Measurements from ENCODE around the gene SLC44A4. TPM values are rescaled to one million over a fixed set of nuclear protein-coding genes. Genes with fewer than 3 reads are reported as not detected.

The SLC44A4 gene
- total and polyA plus RNA-seq, 4 donors, result 0.13 to 2.4 (median 0.17) TPM; not detected in 1

DNA sequence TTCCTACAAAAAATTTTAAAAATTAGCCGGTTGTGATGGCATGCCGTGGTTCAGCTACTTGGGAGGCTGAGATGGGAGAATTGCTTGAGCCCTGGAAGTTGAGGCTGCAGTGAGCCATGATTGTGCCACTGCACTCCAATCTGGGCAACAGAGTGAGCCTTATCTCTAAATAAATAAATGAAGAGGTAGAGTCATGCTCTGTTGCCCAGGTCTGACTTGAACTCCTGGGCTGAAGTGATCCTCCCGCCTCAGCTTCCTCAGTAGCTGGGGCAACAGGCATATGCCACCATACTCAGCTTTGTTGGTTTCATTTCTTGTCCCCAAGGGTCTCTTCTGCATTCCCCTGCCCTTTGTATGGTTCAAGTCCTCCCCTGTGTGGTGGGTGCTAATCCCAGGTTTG, 34.3 kb downstream of the SLC44A4 start:
- no peak for DNase-seq (ENCODE audit: low spot score)
- Histone ChIP-seq H3K27me3 (ENCODE audit: control insufficient read depth in 4 of 4, insufficient read depth in 4 of 4, low read length in 3 of 4) (no peaks in the 10 kb centered on the region), H3K36me3 (ENCODE audit: control insufficient read depth in 4 of 4, insufficient read depth in 3 of 4, low read depth in 1 of 4, low read length in 3 of 4) (peaks cover 4 to 14% (median 11%) of the 10 kb centered on the region in 4 donors), H3K4me1 (ENCODE audit: control insufficient read depth in 4 of 4, insufficient read depth in 4 of 4, low read length in 3 of 4) (peaks cover 0 to 3% (median 0%) of the 10 kb centered on the region in 4 donors), H3K4me3 (ENCODE audit: low read depth in 1 of 3, low read length in 3 of 3) (no peak overlapping the region), H3K9ac (ENCODE audit: low read depth in 1 of 2, low read length in 2 of 2) (no peak overlapping the region), H3K9me3 (ENCODE audit: control insufficient read depth in 4 of 4, low read length in 3 of 4) (no peaks in the 10 kb centered on the region), H3K27ac (ENCODE audit: low read depth in 1 of 2, low read length in 2 of 2) (no peak overlapping the region)
- TF ChIP-seq, protein P1, sequence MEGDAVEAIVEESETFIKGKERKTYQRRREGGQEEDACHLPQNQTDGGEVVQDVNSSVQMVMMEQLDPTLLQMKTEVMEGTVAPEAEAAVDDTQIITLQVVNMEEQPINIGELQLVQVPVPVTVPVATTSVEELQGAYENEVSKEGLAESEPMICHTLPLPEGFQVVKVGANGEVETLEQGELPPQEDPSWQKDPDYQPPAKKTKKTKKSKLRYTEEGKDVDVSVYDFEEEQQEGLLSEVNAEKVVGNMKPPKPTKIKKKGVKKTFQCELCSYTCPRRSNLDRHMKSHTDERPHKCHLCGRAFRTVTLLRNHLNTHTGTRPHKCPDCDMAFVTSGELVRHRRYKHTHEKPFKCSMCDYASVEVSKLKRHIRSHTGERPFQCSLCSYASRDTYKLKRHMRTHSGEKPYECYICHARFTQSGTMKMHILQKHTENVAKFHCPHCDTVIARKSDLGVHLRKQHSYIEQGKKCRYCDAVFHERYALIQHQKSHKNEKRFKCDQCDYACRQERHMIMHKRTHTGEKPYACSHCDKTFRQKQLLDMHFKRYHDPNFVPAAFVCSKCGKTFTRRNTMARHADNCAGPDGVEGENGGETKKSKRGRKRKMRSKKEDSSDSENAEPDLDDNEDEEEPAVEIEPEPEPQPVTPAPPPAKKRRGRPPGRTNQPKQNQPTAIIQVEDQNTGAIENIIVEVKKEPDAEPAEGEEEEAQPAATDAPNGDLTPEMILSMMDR (IDR thresholded peaks at IDR 0.05; ENCODE audit: low read depth, low read length, missing input control), result no peak
- no peak for TF ChIP-seq HNF4G (IDR thresholded peaks at IDR 0.05)
- TF ChIP-seq FOXA1 (IDR thresholded peaks at IDR 0.05), result no peak
- TF ChIP-seq GABPA (IDR thresholded peaks at IDR 0.05 in 1 of 2, conservative IDR thresholded peaks at IDR 0.05 in 1 of 2), result no peak
- no peak for TF ChIP-seq HNF4A (conservative IDR thresholded peaks at IDR 0.05)
- no peak for TF ChIP-seq RXRA (IDR thresholded peaks at IDR 0.05)
- TF ChIP-seq NR2F2 (IDR thresholded peaks at IDR 0.05), result no peak
- no peak for TF ChIP-seq EGR1 (IDR thresholded peaks at IDR 0.05; ENCODE audit: low read depth in 2 of 2)
- TF ChIP-seq, protein P2, sequence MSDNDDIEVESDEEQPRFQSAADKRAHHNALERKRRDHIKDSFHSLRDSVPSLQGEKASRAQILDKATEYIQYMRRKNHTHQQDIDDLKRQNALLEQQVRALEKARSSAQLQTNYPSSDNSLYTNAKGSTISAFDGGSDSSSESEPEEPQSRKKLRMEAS (IDR thresholded peaks at IDR 0.05), result no peak
- no peak for TF ChIP-seq RAD21 (IDR thresholded peaks at IDR 0.05)
- TF ChIP-seq, protein P3, sequence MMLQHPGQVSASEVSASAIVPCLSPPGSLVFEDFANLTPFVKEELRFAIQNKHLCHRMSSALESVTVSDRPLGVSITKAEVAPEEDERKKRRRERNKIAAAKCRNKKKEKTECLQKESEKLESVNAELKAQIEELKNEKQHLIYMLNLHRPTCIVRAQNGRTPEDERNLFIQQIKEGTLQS (IDR thresholded peaks at IDR 0.05), result no peak
- no peak for TF ChIP-seq SP1 (IDR thresholded peaks at IDR 0.05)
- no peak for TF ChIP-seq FOXA2 (IDR thresholded peaks at IDR 0.05)
- TF ChIP-seq YY1 (IDR thresholded peaks at IDR 0.05), result no peak
- TF ChIP-seq, protein P4, sequence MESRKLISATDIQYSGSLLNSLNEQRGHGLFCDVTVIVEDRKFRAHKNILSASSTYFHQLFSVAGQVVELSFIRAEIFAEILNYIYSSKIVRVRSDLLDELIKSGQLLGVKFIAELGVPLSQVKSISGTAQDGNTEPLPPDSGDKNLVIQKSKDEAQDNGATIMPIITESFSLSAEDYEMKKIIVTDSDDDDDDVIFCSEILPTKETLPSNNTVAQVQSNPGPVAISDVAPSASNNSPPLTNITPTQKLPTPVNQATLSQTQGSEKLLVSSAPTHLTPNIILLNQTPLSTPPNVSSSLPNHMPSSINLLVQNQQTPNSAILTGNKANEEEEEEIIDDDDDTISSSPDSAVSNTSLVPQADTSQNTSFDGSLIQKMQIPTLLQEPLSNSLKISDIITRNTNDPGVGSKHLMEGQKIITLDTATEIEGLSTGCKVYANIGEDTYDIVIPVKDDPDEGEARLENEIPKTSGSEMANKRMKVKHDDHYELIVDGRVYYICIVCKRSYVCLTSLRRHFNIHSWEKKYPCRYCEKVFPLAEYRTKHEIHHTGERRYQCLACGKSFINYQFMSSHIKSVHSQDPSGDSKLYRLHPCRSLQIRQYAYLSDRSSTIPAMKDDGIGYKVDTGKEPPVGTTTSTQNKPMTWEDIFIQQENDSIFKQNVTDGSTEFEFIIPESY (IDR thresholded peaks at IDR 0.05), result no peak
- TF ChIP-seq, protein P5, sequence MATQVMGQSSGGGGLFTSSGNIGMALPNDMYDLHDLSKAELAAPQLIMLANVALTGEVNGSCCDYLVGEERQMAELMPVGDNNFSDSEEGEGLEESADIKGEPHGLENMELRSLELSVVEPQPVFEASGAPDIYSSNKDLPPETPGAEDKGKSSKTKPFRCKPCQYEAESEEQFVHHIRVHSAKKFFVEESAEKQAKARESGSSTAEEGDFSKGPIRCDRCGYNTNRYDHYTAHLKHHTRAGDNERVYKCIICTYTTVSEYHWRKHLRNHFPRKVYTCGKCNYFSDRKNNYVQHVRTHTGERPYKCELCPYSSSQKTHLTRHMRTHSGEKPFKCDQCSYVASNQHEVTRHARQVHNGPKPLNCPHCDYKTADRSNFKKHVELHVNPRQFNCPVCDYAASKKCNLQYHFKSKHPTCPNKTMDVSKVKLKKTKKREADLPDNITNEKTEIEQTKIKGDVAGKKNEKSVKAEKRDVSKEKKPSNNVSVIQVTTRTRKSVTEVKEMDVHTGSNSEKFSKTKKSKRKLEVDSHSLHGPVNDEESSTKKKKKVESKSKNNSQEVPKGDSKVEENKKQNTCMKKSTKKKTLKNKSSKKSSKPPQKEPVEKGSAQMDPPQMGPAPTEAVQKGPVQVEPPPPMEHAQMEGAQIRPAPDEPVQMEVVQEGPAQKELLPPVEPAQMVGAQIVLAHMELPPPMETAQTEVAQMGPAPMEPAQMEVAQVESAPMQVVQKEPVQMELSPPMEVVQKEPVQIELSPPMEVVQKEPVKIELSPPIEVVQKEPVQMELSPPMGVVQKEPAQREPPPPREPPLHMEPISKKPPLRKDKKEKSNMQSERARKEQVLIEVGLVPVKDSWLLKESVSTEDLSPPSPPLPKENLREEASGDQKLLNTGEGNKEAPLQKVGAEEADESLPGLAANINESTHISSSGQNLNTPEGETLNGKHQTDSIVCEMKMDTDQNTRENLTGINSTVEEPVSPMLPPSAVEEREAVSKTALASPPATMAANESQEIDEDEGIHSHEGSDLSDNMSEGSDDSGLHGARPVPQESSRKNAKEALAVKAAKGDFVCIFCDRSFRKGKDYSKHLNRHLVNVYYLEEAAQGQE (IDR thresholded peaks at IDR 0.05), result no peak
- no peak for TF ChIP-seq JUND (IDR thresholded peaks at IDR 0.05)
- TF ChIP-seq TAF1 (conservative IDR thresholded peaks at IDR 0.05), result no peak
- WGBS, result 98% methylated on average over 3 of the region's 3 CpGs
